Measurements from ENCODE around the gene SLC1A2. TPM values are rescaled to one million over a fixed set of nuclear protein-coding genes. Genes with fewer than 3 reads are reported as not detected.

The SLC1A2 gene
- total RNA-seq, 2 experiments from 2014 or later, result not detected

- Mint-ChIP-seq H3K27ac (no peak overlapping the region), H3K9me3 (ENCODE audit: low read depth) (no peaks in the 10 kb centered on the region), H3K4me3 (no peak overlapping the region), H3K4me1 (no peaks in the 10 kb centered on the region), H3K36me3 (ENCODE audit: low read depth) (no peaks in the 10 kb centered on the region), H3K27me3 (no peaks in the 10 kb centered on the region)
- DNase-seq, result no peak
- POLR2A ChIA-PET, result no interaction called here
- intact Hi-C loops (cut with DNase I, micrococcal nuclease), result no loop called here
- CTCF ChIA-PET, result no interaction called here
- no peak for ATAC-seq
Measured at GRCh38 chr11:35376118-35376510, 43.2 kb downstream of the SLC1A2 start.

GRCh38 chr11:35375332-35376117 is 43.8 kb downstream of the SLC1A2 start:
- H3K9me3 Mint-ChIP-seq (ENCODE audit: low read depth), result no peaks in the 10 kb centered on the region
- intact Hi-C loops (cut with DNase I, micrococcal nuclease), result no loop called here
- ChIA-PET POLR2A (no interaction called here), CTCF (interaction anchor here (0.6 kb wide), 1 partner anchor 35 kb away, joined by 3 read pairs; no protein-coding TSS in a partner anchor)
- H3K36me3 Mint-ChIP-seq (ENCODE audit: low read depth), result no peaks in the 10 kb centered on the region
- no peak overlapping the region for H3K27ac Mint-ChIP-seq
- H3K27me3 Mint-ChIP-seq, result no peaks in the 10 kb centered on the region
- no peaks in the 10 kb centered on the region for H3K4me1 Mint-ChIP-seq
- ATAC-seq (no peak), DNase-seq (no peak)
- no peak overlapping the region for H3K4me3 Mint-ChIP-seq

GRCh38 chr11:35373284-35373933 is 45.9 kb downstream of the SLC1A2 start:
- no peak overlapping the region for H3K27ac Mint-ChIP-seq
- POLR2A ChIA-PET, result no interaction called here

GRCh38 chr11:35372565-35373283 is 46.6 kb downstream of the SLC1A2 start:
- intact Hi-C loops (cut with DNase I, micrococcal nuclease), result no loop called here
- Mint-ChIP-seq H3K36me3 (ENCODE audit: low read depth) (no peaks in the 10 kb centered on the region), H3K27ac (no peak overlapping the region), H3K4me3 (no peak overlapping the region), H3K4me1 (no peaks in the 10 kb centered on the region), H3K9me3 (ENCODE audit: low read depth) (no peaks in the 10 kb centered on the region), H3K27me3 (no peaks in the 10 kb centered on the region)
- CTCF ChIA-PET, result no interaction called here
- POLR2A ChIA-PET, result no interaction called here
- ATAC-seq (no peak), DNase-seq (no peak)

More at GRCh38 chr11:35373284-35373933, 45.9 kb downstream of the SLC1A2 start:
- Mint-ChIP-seq H3K27me3 (no peaks in the 10 kb centered on the region), H3K4me3 (no peak overlapping the region), H3K36me3 (ENCODE audit: low read depth) (no peaks in the 10 kb centered on the region), H3K4me1 (no peaks in the 10 kb centered on the region), H3K9me3 (ENCODE audit: low read depth) (no peaks in the 10 kb centered on the region)
- intact Hi-C loops (cut with DNase I, micrococcal nuclease), result no loop called here
- CTCF ChIA-PET, result interaction anchor here (0.6 to 0.7 kb wide), 2 partner anchors 12 to 41 kb away, joined by 3 to 4 read pairs; no protein-coding TSS in a partner anchor
- DNase-seq (no peak), ATAC-seq (no peak)

- Mint-ChIP-seq H3K36me3 (ENCODE audit: low read depth) (no peaks in the 10 kb centered on the region), H3K9me3 (ENCODE audit: low read depth) (peaks cover 2% of the 10 kb centered on the region), H3K27me3 (no peaks in the 10 kb centered on the region), H3K4me3 (no peak overlapping the region), H3K27ac (no peak overlapping the region), H3K4me1 (no peaks in the 10 kb centered on the region)
- CTCF ChIA-PET, result interaction anchor here (0.6 to 1.6 kb wide), 3 partner anchors 20 to 507 kb away, joined by 3 read pairs; no protein-coding TSS in a partner anchor
- DNase-seq (no peak), ATAC-seq (no peak)
- intact Hi-C loops (cut with DNase I, micrococcal nuclease), result no loop called here
- POLR2A ChIA-PET, result interaction anchor here (0.6 kb wide), 1 partner anchor 331 kb away, joined by 4 read pairs; no protein-coding TSS in a partner anchor
Measured at GRCh38 chr11:35367491-35367890, 51.9 kb downstream of the SLC1A2 start.

- Mint-ChIP-seq H3K4me3 (no peak overlapping the region), H3K27ac (no peak overlapping the region), H3K9me3 (ENCODE audit: low read depth) (peaks cover 2% of the 10 kb centered on the region), H3K4me1 (no peaks in the 10 kb centered on the region), H3K36me3 (ENCODE audit: low read depth) (no peaks in the 10 kb centered on the region), H3K27me3 (no peaks in the 10 kb centered on the region)
- intact Hi-C loops (cut with DNase I, micrococcal nuclease), result no loop called here
- POLR2A ChIA-PET, result interaction anchor here (0.6 kb wide), 2 partner anchors 331 to 964 kb away, joined by 3 to 4 read pairs; no protein-coding TSS in a partner anchor
- DNase-seq (no peak), ATAC-seq (no peak)
- CTCF ChIA-PET, result interaction anchor here (0.6 kb wide), 2 partner anchors 507 to 1243 kb away, joined by 3 read pairs; no protein-coding TSS in a partner anchor
Measured at GRCh38 chr11:35366798-35367197, 52.6 kb downstream of the SLC1A2 start.

- Mint-ChIP-seq H3K9me3 (ENCODE audit: low read depth) (peaks cover 2% of the 10 kb centered on the region), H3K27ac (no peak overlapping the region), H3K27me3 (no peaks in the 10 kb centered on the region), H3K4me1 (no peaks in the 10 kb centered on the region), H3K4me3 (no peak overlapping the region), H3K36me3 (ENCODE audit: low read depth) (no peaks in the 10 kb centered on the region)
- ChIA-PET CTCF (no interaction called here), POLR2A (interaction anchor here (0.6 kb wide), 1 partner anchor 963 kb away, joined by 3 read pairs; no protein-coding TSS in a partner anchor)
- no peak for ATAC-seq
- intact Hi-C loops (cut with DNase I, micrococcal nuclease), result no loop called here
- DNase-seq, result no peak
Measured at GRCh38 chr11:35365961-35366360, 53.4 kb downstream of the SLC1A2 start.

- H3K36me3 Mint-ChIP-seq (ENCODE audit: low read depth), result no peaks in the 10 kb centered on the region
- intact Hi-C loops (cut with DNase I, micrococcal nuclease), result no loop called here
- H3K4me3 Mint-ChIP-seq, result no peak overlapping the region
- no peak for ATAC-seq
- ChIA-PET CTCF (no interaction called here), POLR2A (no interaction called here)
- no peak overlapping the region for H3K27ac Mint-ChIP-seq
- H3K9me3 Mint-ChIP-seq (ENCODE audit: low read depth), result peaks cover 2% of the 10 kb centered on the region
- H3K27me3 Mint-ChIP-seq, result no peaks in the 10 kb centered on the region
- no peak for DNase-seq
- H3K4me1 Mint-ChIP-seq, result no peaks in the 10 kb centered on the region
Measured at GRCh38 chr11:35365395-35365794, 54.0 kb downstream of the SLC1A2 start.

GRCh38 chr11:35363854-35364780 is 55.2 kb downstream of the SLC1A2 start:
- DNase-seq (no peak), ATAC-seq (no peak)
- Mint-ChIP-seq H3K9me3 (ENCODE audit: low read depth) (peaks cover 2% of the 10 kb centered on the region), H3K36me3 (ENCODE audit: low read depth) (no peaks in the 10 kb centered on the region), H3K27me3 (no peaks in the 10 kb centered on the region), H3K4me3 (no peak overlapping the region), H3K27ac (no peak overlapping the region), H3K4me1 (no peaks in the 10 kb centered on the region)
- ChIA-PET POLR2A (no interaction called here), CTCF (interaction anchor here (0.6 to 1.3 kb wide), 5 partner anchors 18 to 458 kb away, joined by 3 read pairs; no protein-coding TSS in a partner anchor)
- intact Hi-C loops (cut with DNase I, micrococcal nuclease), result no loop called here

- Mint-ChIP-seq H3K4me3 (no peak overlapping the region), H3K36me3 (ENCODE audit: low read depth) (no peaks in the 10 kb centered on the region), H3K27ac (no peak overlapping the region), H3K27me3 (no peaks in the 10 kb centered on the region), H3K4me1 (no peaks in the 10 kb centered on the region), H3K9me3 (ENCODE audit: low read depth) (peaks cover 2% of the 10 kb centered on the region)
- DNase-seq (no peak), ATAC-seq (no peak)
- CTCF ChIA-PET, result interaction anchor here (0.6 to 1.3 kb wide), 3 partner anchors 29 to 458 kb away, joined by 3 read pairs; no protein-coding TSS in a partner anchor
- intact Hi-C loops (cut with DNase I, micrococcal nuclease), result no loop called here
- POLR2A ChIA-PET, result no interaction called here
Measured at GRCh38 chr11:35363246-35363801, 56.0 kb downstream of the SLC1A2 start.

All from activated CD4-positive, alpha-beta T cell treated with anti-CD3 and anti-CD28 coated beads for 36 hours (primary cell).